Activated CD4-positive, CD25-positive, alpha-beta regulatory T cell treated with anti-CD3 and anti-CD28 coated beads, Interleukin-2, amount 50 U/mL, for 24 hours (primary cell): ENCODE data around the gene SSU72.
"Not testable (repeated sequence)": the region's sequence is repeated elsewhere in the genome, so short reads cannot be mapped to it uniquely, and the experiment has no call there.

ENCODE experiments used
- ATAC-seq, 2 donors: fragments of 150-1000 bp; cut with Tn5 transposase; one replicate each; pipeline ENCODE4 v1.10.0; 2021; ENCODE audit warnings: mild to moderate bottlenecking in 1 of 2, moderate library complexity in 1 of 2

The SSU72 gene

GRCh38 chr1:1526476-1526875 lies 48.2 kb downstream of the SSU72 start:
- not testable (repeated sequence) for ATAC-seq

- not testable (repeated sequence) for ATAC-seq
These were observed 49.8 kb downstream of the SSU72 start for GRCh38 chr1:1524750-1525383.

GRCh38 chr1:1523651-1524050 lies 51.0 kb downstream of the SSU72 start:
- not testable (repeated sequence) for ATAC-seq

- not testable (repeated sequence) for ATAC-seq
These were observed 51.4 kb downstream of the SSU72 start for GRCh38 chr1:1523226-1523625.

- not testable (repeated sequence) for ATAC-seq
These were observed 52.1 kb downstream of the SSU72 start for GRCh38 chr1:1522536-1522935.

- ATAC-seq, result no peak
These were observed 53.3 kb downstream of the SSU72 start for GRCh38 chr1:1521331-1521730.

- ATAC-seq, result not testable (repeated sequence)
These were observed 54.7 kb downstream of the SSU72 start for GRCh38 chr1:1519805-1520505.

- not testable (repeated sequence) for ATAC-seq
These were observed 56.0 kb downstream of the SSU72 start for GRCh38 chr1:1518621-1519007.

- ATAC-seq, result no peak
These were observed 56.6 kb downstream of the SSU72 start for GRCh38 chr1:1517973-1518620.

- ATAC-seq, result not testable (repeated sequence)
These were observed 57.7 kb downstream of the SSU72 start for GRCh38 chr1:1516923-1517322.

GRCh38 chr1:1514376-1514775 lies 60.3 kb downstream of the SSU72 start:
- not testable (repeated sequence) for ATAC-seq

GRCh38 chr1:1513675-1514074 lies 61.0 kb downstream of the SSU72 start:
- not testable (repeated sequence) for ATAC-seq

- peak; percentile 14 to 15 for ATAC-seq
These were observed 62.2 kb downstream of the SSU72 start for GRCh38 chr1:1512425-1512824.

GRCh38 chr1:1511533-1512285 lies 63.0 kb downstream of the SSU72 start, which contains the start of gene ATAD3A:
Gene ATAD3A (plus strand): TSS chr1:1512162. CDS start chr1:1512269, 107 bp downstream.
- ATAC-seq, result peak; percentile 97

- no peak for ATAC-seq
These were observed 63.6 kb downstream of the SSU72 start for GRCh38 chr1:1510912-1511532.

GRCh38 chr1:1509465-1509850 lies 65.2 kb downstream of the SSU72 start:
- ATAC-seq, result not testable (repeated sequence)

- ATAC-seq, result not testable (repeated sequence)
These were observed 65.7 kb downstream of the SSU72 start for GRCh38 chr1:1508775-1509464.

- ATAC-seq, result no peak
These were observed 67.4 kb downstream of the SSU72 start for GRCh38 chr1:1507305-1507704.

GRCh38 chr1:1505801-1506200 lies 68.9 kb downstream of the SSU72 start:
- not testable (repeated sequence) for ATAC-seq

- peak; percentile 61 to 67 for ATAC-seq
These were observed 69.3 kb downstream of the SSU72 start for GRCh38 chr1:1505366-1505798.

- peak; percentile 50 to 68 for ATAC-seq
These were observed 69.8 kb downstream of the SSU72 start for GRCh38 chr1:1504777-1505365.
